ENCODE results near the gene CTNNA2. TPM values are rescaled to one million over a fixed set of nuclear protein-coding genes. Genes with fewer than 3 reads are reported as not detected.

CTNNA2 gene
- total RNA-seq, 1 experiment from 2014 or later, result not detected

DNA sequence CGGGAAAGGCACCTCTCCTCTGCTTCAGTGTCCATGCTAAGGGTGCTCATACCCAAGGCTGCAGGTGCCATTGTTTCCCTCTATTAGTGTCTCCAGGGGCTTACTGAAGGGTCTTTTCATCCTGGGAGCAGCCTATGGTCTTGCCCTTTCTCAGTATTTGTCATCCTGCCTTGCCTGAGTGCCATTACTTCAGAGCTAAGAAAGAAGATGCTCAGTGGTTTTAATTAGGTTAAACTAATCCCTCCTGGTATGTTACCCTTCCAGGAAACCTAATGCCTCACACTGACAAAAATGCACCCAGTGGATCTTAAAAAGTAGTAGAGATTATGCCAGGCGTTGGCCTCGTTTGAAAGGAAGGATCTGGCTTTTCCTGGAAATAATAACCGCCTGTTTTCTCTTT lies 640.3 kb downstream of the CTNNA2 start:
- no TSS peak for BruUV-seq (replicated peaks)
- H3K4me3 ChIP-seq, result no peak overlapping the region
- no peaks in the 10 kb centered on the region for H3F3A ChIP-seq (ENCODE audit: insufficient read depth, low read depth)
- no peak for DNase-seq
- H4K20me1 ChIP-seq (ENCODE audit: insufficient read depth), result no peaks in the 10 kb centered on the region
- no peak for TF ChIP-seq EZH2 (IDR thresholded peaks at IDR 0.05; ENCODE audit: low read depth)
- TF ChIP-seq, protein P1, sequence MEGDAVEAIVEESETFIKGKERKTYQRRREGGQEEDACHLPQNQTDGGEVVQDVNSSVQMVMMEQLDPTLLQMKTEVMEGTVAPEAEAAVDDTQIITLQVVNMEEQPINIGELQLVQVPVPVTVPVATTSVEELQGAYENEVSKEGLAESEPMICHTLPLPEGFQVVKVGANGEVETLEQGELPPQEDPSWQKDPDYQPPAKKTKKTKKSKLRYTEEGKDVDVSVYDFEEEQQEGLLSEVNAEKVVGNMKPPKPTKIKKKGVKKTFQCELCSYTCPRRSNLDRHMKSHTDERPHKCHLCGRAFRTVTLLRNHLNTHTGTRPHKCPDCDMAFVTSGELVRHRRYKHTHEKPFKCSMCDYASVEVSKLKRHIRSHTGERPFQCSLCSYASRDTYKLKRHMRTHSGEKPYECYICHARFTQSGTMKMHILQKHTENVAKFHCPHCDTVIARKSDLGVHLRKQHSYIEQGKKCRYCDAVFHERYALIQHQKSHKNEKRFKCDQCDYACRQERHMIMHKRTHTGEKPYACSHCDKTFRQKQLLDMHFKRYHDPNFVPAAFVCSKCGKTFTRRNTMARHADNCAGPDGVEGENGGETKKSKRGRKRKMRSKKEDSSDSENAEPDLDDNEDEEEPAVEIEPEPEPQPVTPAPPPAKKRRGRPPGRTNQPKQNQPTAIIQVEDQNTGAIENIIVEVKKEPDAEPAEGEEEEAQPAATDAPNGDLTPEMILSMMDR (conservative IDR thresholded peaks at IDR 0.05), result no peak
- H3K79me2 ChIP-seq (ENCODE audit: low read depth), result no peaks in the 10 kb centered on the region
- intact Hi-C loops (cut with micrococcal nuclease; ENCODE audit: unreplicated experiment), result no loop called here
- H2AFZ ChIP-seq, result no peak overlapping the region
- H3K27me3 ChIP-seq (ENCODE audit: insufficient read depth, low read depth), result no peaks in the 10 kb centered on the region
- H3K9me2 ChIP-seq (ENCODE audit: insufficient read depth), result no peaks in the 10 kb centered on the region
- no peaks in the 10 kb centered on the region for H3K4me1 ChIP-seq (replicated peaks; ENCODE audit: insufficient read depth)
- no peaks in the 10 kb centered on the region for H3K9me3 ChIP-seq (ENCODE audit: insufficient read depth, low read depth)
- ChIA-PET CTCF (no interaction called here), POLR2A (ENCODE audit: unreplicated experiment) (no interaction called here)
- H3K27ac ChIP-seq, result no peak overlapping the region
- no peaks in the 10 kb centered on the region for H3K36me3 ChIP-seq (ENCODE audit: low read depth)
- no peak overlapping the region for H3K4me2 ChIP-seq

DNA sequence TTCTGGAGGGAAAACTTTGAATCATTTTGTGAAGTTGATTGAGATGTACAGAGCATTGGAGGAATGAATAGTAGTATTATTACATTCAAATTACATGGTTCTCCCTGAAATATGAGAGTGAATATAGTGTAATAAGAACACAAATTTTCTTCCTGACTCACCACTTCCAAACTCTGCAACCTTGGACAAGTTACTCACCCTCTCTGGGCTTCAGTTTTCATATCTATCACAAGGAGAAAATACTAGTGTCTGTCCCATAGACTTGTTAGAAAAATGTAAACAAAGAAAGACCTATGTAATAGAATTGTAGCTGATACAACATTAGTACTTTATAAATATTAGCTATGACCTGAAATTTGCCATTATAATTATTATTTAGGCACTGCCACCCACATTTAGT lies 640.9 kb downstream of the CTNNA2 start:
- no peak overlapping the region for H3K27ac ChIP-seq
- no peak overlapping the region for H3K4me2 ChIP-seq
- no peaks in the 10 kb centered on the region for H3K9me2 ChIP-seq (ENCODE audit: insufficient read depth)
- no peaks in the 10 kb centered on the region for H3K36me3 ChIP-seq (ENCODE audit: low read depth)
- intact Hi-C loops (cut with micrococcal nuclease; ENCODE audit: unreplicated experiment), result no loop called here
- no peaks in the 10 kb centered on the region for H3K79me2 ChIP-seq (ENCODE audit: low read depth)
- H2AFZ ChIP-seq, result no peak overlapping the region
- TF ChIP-seq EZH2 (IDR thresholded peaks at IDR 0.05; ENCODE audit: low read depth), result no peak
- TF ChIP-seq, protein P1 (conservative IDR thresholded peaks at IDR 0.05), result no peak
- no TSS peak for BruUV-seq (replicated peaks)
- H3K27me3 ChIP-seq (ENCODE audit: insufficient read depth, low read depth), result no peaks in the 10 kb centered on the region
- H3K4me1 ChIP-seq (replicated peaks; ENCODE audit: insufficient read depth), result no peaks in the 10 kb centered on the region
- no peaks in the 10 kb centered on the region for H3F3A ChIP-seq (ENCODE audit: insufficient read depth, low read depth)
- no peaks in the 10 kb centered on the region for H3K9me3 ChIP-seq (ENCODE audit: insufficient read depth, low read depth)
- ChIA-PET POLR2A (ENCODE audit: unreplicated experiment) (no interaction called here), CTCF (no interaction called here)
- DNase-seq, result no peak
- no peak overlapping the region for H3K4me3 ChIP-seq
- H4K20me1 ChIP-seq (ENCODE audit: insufficient read depth), result no peaks in the 10 kb centered on the region

DNA sequence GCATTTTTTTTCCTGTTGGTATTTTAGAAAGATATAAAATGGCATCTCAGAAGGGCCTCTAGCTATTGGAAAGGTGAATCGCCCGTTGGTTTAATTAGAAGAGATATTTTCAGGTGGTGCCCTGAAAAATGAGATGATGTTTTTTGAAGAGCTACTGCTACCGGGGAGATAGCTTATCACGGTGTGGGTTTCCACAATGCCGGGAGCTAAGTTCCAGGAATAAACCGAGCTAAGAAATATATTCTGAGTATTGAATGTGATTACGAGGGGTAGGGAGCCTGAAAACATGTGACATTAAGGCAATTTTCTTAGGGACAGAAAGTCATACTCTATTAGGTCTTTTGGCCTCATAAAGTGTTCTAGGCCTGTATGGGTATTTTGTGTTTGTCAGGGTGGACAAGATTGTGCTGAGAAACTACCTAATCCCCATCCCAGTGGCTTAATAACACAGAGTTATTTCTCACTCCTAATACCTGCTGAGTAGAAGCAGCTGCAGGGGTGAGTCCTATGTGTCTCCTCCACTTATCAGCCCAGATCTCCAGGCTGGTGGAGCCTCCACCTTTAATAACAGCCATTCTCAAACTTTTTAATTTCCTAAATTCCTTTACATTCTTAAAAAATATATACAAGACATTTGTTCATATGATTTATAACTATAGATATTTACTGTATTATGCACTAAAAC lies 641.5 kb downstream of the CTNNA2 start:
- H3K4me3 ChIP-seq, result no peak overlapping the region
- H3F3A ChIP-seq (ENCODE audit: insufficient read depth, low read depth), result no peaks in the 10 kb centered on the region
- no peak for DNase-seq
- no peaks in the 10 kb centered on the region for H3K9me2 ChIP-seq (ENCODE audit: insufficient read depth)
- H3K36me3 ChIP-seq (ENCODE audit: low read depth), result no peaks in the 10 kb centered on the region
- TF ChIP-seq, protein P1 (conservative IDR thresholded peaks at IDR 0.05), result no peak
- TF ChIP-seq EZH2 (IDR thresholded peaks at IDR 0.05; ENCODE audit: low read depth), result no peak
- no peak overlapping the region for H2AFZ ChIP-seq
- H3K79me2 ChIP-seq (ENCODE audit: low read depth), result no peaks in the 10 kb centered on the region
- POLR2A ChIA-PET (ENCODE audit: unreplicated experiment), result no interaction called here
- H3K4me2 ChIP-seq, result no peak overlapping the region
- H3K4me1 ChIP-seq (replicated peaks; ENCODE audit: insufficient read depth), result no peaks in the 10 kb centered on the region
- no TSS peak for BruUV-seq (replicated peaks)
- no peaks in the 10 kb centered on the region for H3K9me3 ChIP-seq (ENCODE audit: insufficient read depth, low read depth)
- no peaks in the 10 kb centered on the region for H4K20me1 ChIP-seq (ENCODE audit: insufficient read depth)
- H3K27me3 ChIP-seq (ENCODE audit: insufficient read depth, low read depth), result no peaks in the 10 kb centered on the region
- intact Hi-C loops (cut with micrococcal nuclease; ENCODE audit: unreplicated experiment), result no loop called here
- CTCF ChIA-PET, result no interaction called here
- H3K27ac ChIP-seq, result no peak overlapping the region

Data from PC-9 (cell line).